ENCODE results near the gene CPNE5. TPM values are rescaled to one million over a fixed set of nuclear protein-coding genes. Genes with fewer than 3 reads are reported as not detected.

Gene CPNE5
- total and polyA plus RNA-seq, 4 donors: 0.93 to 5.2 (median 3.8) TPM

- Histone ChIP-seq H3K4me1 (ENCODE audit: control insufficient read depth in 5 of 5, insufficient read depth in 5 of 5, low read length in 5 of 5) (peaks cover 0 to 5% (median 0%) of the 10 kb centered on the region in 5 donors), H3K4me3 (no peak overlapping the region), H3K9ac (ENCODE audit: insufficient read depth in 1 of 2, low read length in 2 of 2) (no peak overlapping the region), H3K27me3 (ENCODE audit: control insufficient read depth in 3 of 3, insufficient read depth in 3 of 3, low read length in 2 of 3) (no peaks in the 10 kb centered on the region), H3K9me3 (ENCODE audit: control insufficient read depth in 4 of 4, insufficient read depth in 3 of 4, low read length in 3 of 4) (peaks cover 0 to 14% (median 3%) of the 10 kb centered on the region in 4 donors), H3K27ac (ENCODE audit: low read depth in 1 of 2, low read length in 1 of 2) (no peak overlapping the region), H3K36me3 (ENCODE audit: control insufficient read depth in 4 of 4, insufficient read depth in 4 of 4, low read length in 4 of 4) (no peaks in the 10 kb centered on the region)
- ATAC-seq (ENCODE audit: insufficient read depth, low FRiP score) (no peak), DNase-seq (no peak)
- whole genome bisulfite sequencing, 2 donors: 82 to 84% methylated on average over 8 of the region's 8 CpGs
- no peak for TF ChIP-seq CTCF (IDR thresholded peaks at IDR 0.05; ENCODE audit: control extremely low read depth, extremely low read depth)
Observed at GRCh38 chr6:36745836-36746235, 93.4 kb downstream of the CPNE5 start.

GRCh38 chr6:36745283-36745682, 94.0 kb downstream of the CPNE5 start:
- no peak for DNase-seq
- H3K27ac ChIP-seq (ENCODE audit: low read depth in 1 of 2, low read length in 1 of 2): no peak overlapping the region
- ATAC-seq (ENCODE audit: insufficient read depth, low FRiP score): no peak
- no peak overlapping the region for H3K4me3 ChIP-seq
- peaks cover 0 to 5% (median 0%) of the 10 kb centered on the region in 5 donors for H3K4me1 ChIP-seq (ENCODE audit: control insufficient read depth in 5 of 5, insufficient read depth in 5 of 5, low read length in 5 of 5)
- H3K9me3 ChIP-seq (ENCODE audit: control insufficient read depth in 4 of 4, insufficient read depth in 3 of 4, low read length in 3 of 4): peaks cover 0 to 10% (median 3%) of the 10 kb centered on the region in 4 donors
- no peaks in the 10 kb centered on the region for H3K27me3 ChIP-seq (ENCODE audit: control insufficient read depth in 3 of 3, insufficient read depth in 3 of 3, low read length in 2 of 3)
- WGBS, 2 donors: 95 to 100% methylated on average over 11 to 12 of the region's 12 CpGs
- no peak overlapping the region for H3K9ac ChIP-seq (ENCODE audit: insufficient read depth in 1 of 2, low read length in 2 of 2)
- no peak for TF ChIP-seq CTCF (IDR thresholded peaks at IDR 0.05; ENCODE audit: control extremely low read depth, extremely low read depth)
- no peaks in the 10 kb centered on the region for H3K36me3 ChIP-seq (ENCODE audit: control insufficient read depth in 4 of 4, insufficient read depth in 4 of 4, low read length in 4 of 4)

- Histone ChIP-seq H3K4me3 (no peak overlapping the region), H3K9me3 (ENCODE audit: control insufficient read depth in 4 of 4, insufficient read depth in 3 of 4, low read length in 3 of 4) (peaks cover 0 to 7% (median 3%) of the 10 kb centered on the region in 4 donors), H3K27me3 (ENCODE audit: control insufficient read depth in 3 of 3, insufficient read depth in 3 of 3, low read length in 2 of 3) (no peaks in the 10 kb centered on the region), H3K9ac (ENCODE audit: insufficient read depth in 1 of 2, low read length in 2 of 2) (no peak overlapping the region), H3K36me3 (ENCODE audit: control insufficient read depth in 4 of 4, insufficient read depth in 4 of 4, low read length in 4 of 4) (no peaks in the 10 kb centered on the region), H3K27ac (ENCODE audit: low read depth in 1 of 2, low read length in 1 of 2) (no peak overlapping the region), H3K4me1 (ENCODE audit: control insufficient read depth in 5 of 5, insufficient read depth in 5 of 5, low read length in 5 of 5) (peaks cover 0 to 5% (median 0%) of the 10 kb centered on the region in 5 donors)
- WGBS, 2 donors: 55 to 62% methylated on average over 2 of the region's 2 CpGs
- TF ChIP-seq CTCF (IDR thresholded peaks at IDR 0.05; ENCODE audit: control extremely low read depth, extremely low read depth): no peak
- ATAC-seq (ENCODE audit: insufficient read depth, low FRiP score): no peak
- no peak for DNase-seq
Observed at GRCh38 chr6:36744304-36744673, 95.0 kb downstream of the CPNE5 start.

Data from lung (tissue), 12 donors.